Stimulated activated CD8-positive, alpha-beta memory T cell treated with anti-CD3 and anti-CD28 coated beads, Interleukin-4, amount 100 ng/mL, for 24 hours (primary cell): ENCODE data around the gene CACTIN.

Experiments
- DNase-seq: peaks from one replicate; pipeline ENCODE4 v3.0.0-alpha.2; 2020; ENCODE audit warnings: low read depth

Gene CACTIN

DNA sequence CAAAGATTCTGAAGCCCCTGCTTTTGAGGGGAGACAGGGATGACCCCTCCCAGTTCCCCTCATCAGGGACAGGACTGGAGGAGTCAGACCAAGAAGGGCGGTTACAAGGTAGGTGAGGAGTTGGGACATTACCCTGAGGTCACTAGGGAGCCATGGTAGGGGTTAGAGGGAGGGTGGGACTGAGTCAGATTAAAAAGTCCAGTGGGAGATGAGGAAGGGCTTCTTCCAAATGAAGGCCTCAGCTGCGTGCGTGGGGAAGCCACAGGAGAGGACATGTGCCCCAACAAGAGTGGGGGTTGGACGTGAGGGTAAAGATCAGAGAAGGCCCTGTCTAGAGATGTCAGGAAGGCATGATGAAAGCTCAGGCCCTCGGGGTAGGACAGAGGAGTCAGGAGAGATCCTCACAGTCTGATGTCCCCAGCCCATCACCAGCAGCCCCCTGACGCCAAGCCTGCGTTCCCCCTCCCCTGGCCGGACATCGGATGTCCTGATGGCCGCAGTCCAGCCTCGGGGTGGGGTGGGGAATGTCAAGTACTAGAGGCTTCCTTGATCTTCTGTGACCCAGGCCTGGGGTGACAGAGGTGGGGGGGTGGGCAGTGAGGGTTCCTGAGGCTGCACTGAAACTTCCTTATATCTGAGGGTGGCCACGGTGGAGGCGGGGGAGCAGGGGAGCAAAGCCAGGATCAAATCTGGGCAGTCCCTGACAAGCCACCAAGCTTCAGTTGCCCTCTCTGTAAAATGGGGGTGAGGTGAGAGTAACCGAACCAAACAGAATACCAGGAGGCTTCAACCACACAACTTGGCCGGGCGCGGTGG lies 62.7 kb downstream of the CACTIN start:
- DNase-seq: no peak
